C4-2B (cell line): ENCODE results near the gene SYNGR3.

Experiments used
- ZFX ChIP-seq: fragments of 450-650 bp; IDR thresholded peaks from 2 replicates; pipeline ENCODE4 v1.6.1; 2017
- TF ChIP-seq, protein P1 (sequence below): fragments of 450-650 bp; conservative IDR thresholded peaks from 2 replicates; pipeline ENCODE4 v1.5.1; 2017; ENCODE audit warnings: mild to moderate bottlenecking

DNA sequence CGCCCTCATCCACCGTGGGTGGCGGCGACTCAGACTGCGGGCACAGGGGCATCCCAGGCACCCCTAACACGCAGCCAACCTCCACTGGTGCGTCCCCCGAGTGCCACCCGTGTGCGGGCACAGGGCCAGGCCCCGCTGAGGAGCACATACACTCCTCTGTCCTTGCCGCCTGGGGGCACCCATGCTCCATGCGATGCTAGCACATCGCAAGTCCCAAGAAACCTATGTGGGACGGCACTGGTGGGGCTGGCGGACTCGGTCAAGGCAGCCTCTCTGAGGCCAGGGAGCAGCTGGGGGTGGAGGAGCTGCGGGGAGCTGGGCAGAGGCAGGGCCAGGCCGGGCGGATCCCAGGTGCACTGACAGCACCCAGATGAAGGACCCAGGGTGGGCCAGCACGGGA is 15.9 kb downstream of the SYNGR3 start:
- TF ChIP-seq, protein P1, sequence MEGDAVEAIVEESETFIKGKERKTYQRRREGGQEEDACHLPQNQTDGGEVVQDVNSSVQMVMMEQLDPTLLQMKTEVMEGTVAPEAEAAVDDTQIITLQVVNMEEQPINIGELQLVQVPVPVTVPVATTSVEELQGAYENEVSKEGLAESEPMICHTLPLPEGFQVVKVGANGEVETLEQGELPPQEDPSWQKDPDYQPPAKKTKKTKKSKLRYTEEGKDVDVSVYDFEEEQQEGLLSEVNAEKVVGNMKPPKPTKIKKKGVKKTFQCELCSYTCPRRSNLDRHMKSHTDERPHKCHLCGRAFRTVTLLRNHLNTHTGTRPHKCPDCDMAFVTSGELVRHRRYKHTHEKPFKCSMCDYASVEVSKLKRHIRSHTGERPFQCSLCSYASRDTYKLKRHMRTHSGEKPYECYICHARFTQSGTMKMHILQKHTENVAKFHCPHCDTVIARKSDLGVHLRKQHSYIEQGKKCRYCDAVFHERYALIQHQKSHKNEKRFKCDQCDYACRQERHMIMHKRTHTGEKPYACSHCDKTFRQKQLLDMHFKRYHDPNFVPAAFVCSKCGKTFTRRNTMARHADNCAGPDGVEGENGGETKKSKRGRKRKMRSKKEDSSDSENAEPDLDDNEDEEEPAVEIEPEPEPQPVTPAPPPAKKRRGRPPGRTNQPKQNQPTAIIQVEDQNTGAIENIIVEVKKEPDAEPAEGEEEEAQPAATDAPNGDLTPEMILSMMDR, result no peak
- TF ChIP-seq ZFX, result no peak
